GM12873 (cell line): Measurements from ENCODE around the gene RGS3.

ENCODE experiments used
- TF ChIP-seq, protein P1 (sequence below): IDR thresholded peaks from 2 replicates; pipeline ENCODE4 v1.5.1; 2012; ENCODE audit warnings: low read depth, mild to moderate bottlenecking, moderate library complexity, low read length, control low read depth; ENCODE audit not compliant: insufficient read depth; ENCODE audit errors: missing control alignments

The RGS3 gene

DNA sequence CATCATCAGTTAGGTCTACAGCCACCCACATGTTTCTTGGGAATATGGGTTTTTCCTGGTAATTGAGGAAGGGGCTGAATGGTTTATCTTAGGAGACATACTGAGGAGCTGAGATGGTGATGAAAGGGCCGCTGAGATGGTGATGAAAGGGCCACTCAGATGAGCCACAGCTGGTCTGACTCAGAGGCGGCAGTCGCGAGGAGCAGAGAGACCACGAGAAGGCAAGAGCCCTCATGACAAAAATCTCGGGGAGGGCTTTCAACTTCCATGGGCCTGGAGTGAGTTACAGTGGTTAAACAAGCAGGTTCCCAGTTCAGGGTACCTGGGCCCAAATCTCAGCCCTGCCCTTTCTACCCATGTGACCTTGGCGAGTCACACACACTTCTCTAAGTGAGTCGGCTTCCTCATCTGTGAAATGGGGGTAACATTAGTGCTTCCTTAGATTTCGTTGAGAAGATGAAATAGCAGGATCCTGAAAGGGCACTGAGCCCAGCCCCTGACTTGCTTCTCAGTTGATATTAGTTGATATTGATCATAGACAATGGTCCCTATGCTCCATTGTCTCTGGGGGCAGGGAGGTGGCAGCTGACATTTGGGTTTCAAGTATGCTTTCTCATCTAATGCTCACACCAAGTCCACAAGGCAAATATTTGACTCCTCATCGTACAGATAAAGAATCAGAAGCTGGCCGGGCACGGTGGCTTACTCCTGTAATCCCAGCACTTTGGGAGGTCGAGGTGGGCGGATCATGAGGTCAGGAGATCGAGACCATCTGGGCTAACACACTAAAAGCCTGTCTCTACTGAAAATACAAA lies 169.5 kb downstream of the RGS3 start:
- TF ChIP-seq, protein P1, sequence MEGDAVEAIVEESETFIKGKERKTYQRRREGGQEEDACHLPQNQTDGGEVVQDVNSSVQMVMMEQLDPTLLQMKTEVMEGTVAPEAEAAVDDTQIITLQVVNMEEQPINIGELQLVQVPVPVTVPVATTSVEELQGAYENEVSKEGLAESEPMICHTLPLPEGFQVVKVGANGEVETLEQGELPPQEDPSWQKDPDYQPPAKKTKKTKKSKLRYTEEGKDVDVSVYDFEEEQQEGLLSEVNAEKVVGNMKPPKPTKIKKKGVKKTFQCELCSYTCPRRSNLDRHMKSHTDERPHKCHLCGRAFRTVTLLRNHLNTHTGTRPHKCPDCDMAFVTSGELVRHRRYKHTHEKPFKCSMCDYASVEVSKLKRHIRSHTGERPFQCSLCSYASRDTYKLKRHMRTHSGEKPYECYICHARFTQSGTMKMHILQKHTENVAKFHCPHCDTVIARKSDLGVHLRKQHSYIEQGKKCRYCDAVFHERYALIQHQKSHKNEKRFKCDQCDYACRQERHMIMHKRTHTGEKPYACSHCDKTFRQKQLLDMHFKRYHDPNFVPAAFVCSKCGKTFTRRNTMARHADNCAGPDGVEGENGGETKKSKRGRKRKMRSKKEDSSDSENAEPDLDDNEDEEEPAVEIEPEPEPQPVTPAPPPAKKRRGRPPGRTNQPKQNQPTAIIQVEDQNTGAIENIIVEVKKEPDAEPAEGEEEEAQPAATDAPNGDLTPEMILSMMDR, result no peak

DNA sequence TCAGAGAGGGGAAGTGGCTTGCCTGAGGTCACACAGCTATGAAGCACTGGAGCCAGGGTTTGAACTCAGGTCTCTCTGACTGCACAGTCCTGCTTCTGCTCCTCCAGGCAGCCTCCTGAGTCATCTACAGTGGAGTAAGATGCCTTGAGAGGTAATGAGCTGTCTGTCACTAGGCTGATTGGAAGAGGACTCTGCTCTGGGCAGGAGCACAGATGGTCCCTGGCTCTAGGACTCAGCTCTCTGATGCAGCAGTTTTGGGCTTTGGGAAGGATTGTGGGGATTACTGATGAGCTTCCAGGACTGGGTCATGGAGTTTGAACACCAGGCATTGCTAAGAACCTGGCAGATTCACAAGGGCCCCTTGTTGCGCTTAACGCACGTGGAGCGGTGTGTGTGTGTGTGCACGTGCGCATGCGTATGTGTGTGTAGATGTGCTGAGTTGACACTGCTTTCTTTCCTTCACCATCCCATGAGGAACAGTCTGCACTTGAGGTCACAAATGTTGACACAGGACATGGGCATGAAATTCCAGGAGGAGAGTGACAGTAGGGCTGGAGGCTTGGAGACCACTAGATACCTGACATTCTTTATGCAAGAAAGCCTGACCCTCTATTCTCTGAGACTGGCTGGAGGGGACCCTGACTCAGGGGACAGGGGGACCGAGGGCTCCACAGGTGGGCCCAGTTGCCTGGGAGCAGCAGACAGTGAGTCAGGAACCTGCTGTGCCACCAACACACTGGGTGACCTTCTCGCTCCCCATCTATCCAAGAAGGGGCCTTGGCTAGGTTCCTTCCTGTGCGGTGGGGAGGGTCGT lies 170.5 kb downstream of the RGS3 start:
- TF ChIP-seq, protein P1, result no peak

DNA sequence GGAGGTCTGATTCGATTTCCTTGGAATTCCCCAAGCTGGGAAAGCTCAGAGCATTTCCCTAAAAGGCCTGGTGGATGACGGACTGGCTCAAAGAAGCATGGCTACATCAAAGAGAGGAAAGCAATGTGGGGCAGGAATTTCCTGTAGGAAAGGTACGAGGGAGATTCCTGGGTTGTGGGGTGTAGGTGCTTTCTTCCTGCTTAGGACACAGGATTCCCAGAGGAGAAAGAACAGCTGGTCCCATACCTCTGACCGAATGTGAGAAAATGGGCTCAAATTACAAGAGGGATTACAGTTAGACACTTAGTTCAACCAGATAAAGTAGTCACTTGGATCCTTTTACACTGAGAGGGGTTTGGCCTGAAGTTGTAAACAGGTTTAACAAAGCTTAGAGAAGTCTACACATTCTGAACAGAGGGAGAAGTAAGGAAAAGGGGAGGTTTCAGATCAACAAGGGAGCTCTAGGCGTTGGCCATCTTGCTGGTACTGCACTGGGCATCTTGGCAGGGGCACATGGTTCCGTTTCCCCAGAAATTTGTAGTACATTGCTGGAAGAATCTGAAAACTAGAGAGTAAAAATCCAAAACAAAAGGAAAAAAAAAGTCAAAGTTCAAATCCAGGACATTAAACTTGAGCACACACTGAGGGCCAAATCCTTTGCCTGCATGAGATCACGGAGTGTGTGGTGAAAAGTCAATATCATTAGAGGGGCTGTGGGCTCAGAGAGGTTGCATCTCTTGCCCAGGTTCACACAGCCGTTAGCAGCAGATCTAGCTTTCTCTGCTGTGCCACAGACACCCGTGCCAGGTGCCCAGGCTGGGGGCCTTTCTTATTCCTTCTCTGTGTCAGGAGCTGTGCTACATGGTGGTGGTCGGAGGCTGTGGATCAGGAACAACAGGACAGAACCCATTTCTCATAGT lies 171.3 kb downstream of the RGS3 start:
- TF ChIP-seq, protein P1, result no peak

DNA sequence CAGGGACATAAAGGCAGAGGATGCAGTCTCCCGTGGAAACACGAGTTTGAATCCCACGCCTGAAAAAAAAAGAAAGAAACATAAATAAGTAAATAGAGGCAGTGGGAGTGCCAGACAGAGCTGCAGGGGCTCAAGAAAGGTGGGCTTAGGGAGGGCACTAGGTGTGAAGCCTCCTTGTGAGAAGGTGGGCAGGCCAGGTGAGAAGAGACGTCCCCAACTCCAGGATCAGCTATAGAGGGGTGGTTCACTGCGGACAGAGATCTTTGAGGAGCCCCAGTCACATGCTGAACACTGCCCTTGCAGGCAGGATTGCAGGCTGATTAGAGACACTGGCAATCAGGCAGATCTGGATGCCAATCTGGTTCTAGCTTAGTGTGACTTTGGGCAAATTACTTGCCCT lies 172.1 kb downstream of the RGS3 start:
- TF ChIP-seq, protein P1, result no peak

DNA sequence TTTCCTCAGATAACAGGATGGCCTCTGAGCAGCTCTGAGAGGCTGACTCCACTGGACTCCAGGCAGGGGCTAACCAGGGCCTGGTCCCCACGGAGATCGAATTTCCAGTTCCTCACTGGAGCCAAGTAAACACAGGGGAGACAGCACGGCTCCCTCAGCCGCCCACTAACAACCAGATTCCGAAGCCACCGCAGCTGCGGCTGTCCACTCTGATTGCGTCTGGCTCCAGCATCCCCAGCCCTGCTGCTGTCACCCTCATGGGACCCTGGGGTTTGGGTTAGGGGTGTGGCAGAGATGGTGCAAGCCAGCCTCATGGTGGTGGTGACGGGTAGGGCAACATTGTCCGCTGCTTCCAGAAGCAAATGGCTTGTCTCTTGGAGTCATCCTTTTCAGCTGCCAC lies 172.6 kb downstream of the RGS3 start:
- TF ChIP-seq, protein P1, result no peak

DNA sequence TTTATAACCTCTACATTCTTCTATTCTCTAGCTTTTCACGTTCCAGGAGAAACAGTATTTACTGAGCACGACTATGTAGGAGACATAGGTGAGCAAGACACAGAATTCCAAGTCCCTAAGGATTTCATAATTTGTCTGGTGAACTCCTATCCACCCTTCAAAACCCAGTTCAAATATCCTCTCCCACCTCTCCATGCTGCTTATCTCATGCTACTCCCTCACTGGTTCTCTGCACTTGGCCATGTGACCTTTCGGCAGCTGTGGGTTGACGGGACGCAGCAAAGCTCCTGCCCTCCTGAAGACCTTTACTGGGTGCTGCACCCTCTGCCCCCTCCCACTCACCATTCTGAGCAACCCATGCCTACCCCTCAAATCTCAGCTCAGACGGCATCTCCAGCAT lies 173.2 kb downstream of the RGS3 start:
- TF ChIP-seq, protein P1, result no peak
